ENCODE results near the gene CFAP74.

Gene CFAP74

GRCh38 chr1:1873186-1873585 lies 130.4 kb downstream of the CFAP74 start:
- TF ChIP-seq, protein P1, sequence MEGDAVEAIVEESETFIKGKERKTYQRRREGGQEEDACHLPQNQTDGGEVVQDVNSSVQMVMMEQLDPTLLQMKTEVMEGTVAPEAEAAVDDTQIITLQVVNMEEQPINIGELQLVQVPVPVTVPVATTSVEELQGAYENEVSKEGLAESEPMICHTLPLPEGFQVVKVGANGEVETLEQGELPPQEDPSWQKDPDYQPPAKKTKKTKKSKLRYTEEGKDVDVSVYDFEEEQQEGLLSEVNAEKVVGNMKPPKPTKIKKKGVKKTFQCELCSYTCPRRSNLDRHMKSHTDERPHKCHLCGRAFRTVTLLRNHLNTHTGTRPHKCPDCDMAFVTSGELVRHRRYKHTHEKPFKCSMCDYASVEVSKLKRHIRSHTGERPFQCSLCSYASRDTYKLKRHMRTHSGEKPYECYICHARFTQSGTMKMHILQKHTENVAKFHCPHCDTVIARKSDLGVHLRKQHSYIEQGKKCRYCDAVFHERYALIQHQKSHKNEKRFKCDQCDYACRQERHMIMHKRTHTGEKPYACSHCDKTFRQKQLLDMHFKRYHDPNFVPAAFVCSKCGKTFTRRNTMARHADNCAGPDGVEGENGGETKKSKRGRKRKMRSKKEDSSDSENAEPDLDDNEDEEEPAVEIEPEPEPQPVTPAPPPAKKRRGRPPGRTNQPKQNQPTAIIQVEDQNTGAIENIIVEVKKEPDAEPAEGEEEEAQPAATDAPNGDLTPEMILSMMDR (IDR thresholded peaks at IDR 0.05; ENCODE audit: low read depth, low read length) = no peak
- Histone ChIP-seq H3K4me3 (ENCODE audit: low read depth, low read length) (no peak overlapping the region), H3K9me3 (no peaks in the 10 kb centered on the region), H3K36me3 (peaks cover 65% of the 10 kb centered on the region), H3K4me1 (no peaks in the 10 kb centered on the region), H3K27me3 (no peaks in the 10 kb centered on the region)
- no peak for DNase-seq

DNA sequence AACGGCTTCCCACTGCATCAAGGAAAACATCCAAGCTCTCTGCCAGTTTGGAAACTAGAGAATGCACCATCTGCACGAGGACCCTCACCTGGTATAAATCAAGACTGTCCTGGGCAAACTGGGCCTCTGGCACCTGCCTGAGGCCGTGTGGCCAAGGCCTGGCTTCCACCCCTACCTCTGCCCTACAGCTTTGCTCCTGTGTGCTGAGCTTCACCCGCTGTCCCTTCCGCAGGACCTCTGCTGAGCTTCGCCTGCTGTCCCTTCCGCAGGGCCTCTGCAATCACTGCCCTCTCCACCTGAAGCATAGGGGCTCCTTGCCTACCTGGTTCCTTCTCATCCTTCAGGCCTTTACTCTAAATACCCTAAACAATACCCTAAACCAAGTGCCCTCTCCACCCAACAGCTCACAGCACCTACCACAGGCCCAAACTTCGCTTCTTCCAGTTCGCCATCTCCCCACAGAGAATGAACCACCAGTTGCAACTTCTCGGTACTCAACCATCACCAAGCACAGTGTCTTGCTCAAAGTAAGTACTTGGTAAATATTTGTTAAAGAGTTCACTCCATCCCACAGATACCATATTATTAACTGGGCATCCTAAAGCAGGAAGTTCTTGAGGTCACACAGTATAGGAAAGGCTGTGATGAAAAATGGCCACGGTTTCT lies 131.1 kb downstream of the CFAP74 start:
- no peak overlapping the region for H3K4me3 ChIP-seq (ENCODE audit: low read depth, low read length)
- no peaks in the 10 kb centered on the region for H3K9me3 ChIP-seq
- peaks cover 58% of the 10 kb centered on the region for H3K36me3 ChIP-seq
- H3K4me1 ChIP-seq = no peaks in the 10 kb centered on the region
- no peaks in the 10 kb centered on the region for H3K27me3 ChIP-seq
- DNase-seq = no peak
- TF ChIP-seq, protein P1 (IDR thresholded peaks at IDR 0.05; ENCODE audit: low read depth, low read length) = no peak
